Measurements from ENCODE around the gene CLINT1.

The CLINT1 gene

DNA sequence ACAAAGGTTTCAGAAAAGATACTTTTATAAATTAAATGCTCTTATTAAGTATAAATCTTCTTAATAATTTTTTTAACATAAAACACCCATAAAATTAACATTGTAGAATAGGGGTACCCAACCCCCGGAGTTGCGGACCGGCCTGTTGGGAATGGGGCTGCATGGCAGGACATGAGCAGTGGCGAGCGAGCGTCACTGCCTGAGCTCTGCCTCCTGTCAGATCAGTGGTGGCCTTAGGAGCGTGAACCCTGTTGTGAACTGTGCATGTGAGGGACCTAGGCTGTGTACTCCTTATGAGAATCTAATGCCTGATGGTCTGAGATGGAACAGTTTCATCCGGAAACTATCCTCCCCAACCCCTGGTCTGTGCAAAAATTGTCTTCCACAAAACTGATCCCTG is 35.3 kb downstream of the CLINT1 start:
- in situ Hi-C loops (cut with MboI; ENCODE audit: low pct_unique_long_range_greater_than_20kb, low sequenced_read_pairs), result no loop called here
- no peak for DNase-seq

DNA sequence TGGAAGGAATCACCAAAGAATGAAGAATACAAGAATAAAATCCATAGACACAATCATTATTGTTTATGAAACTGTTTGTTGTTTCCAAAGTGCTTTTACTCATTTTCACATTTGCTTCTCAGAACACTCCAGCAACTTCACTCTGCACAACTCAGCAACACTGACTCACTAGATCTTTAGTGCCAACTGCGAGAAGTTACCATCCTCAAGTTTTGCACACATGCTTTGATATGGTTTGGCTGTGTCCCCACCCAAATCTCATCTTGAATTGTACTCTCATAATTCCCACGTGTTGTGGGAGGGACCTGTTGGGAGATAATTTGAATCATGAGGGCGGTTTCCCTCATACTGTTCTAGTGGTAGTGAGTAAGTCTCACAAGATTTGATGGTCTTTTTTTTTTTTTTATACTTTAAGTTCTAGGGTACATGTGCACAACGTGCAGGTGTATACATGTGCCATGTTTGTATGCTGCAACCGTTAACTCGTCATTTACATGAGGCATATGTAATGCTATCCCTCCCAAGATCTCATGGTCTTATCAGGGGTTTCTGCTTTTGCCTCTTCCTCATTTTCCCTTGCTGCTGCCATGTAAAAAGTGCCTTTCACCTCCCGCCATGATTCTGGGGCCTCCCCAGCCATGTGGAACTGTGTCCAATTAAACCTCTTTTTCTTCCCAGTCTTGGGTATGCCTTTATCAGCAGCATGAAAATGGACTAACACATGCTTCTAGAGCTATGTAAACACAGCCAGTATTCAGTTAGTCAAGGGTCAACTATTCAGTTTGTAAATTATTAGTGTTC is 36.9 kb downstream of the CLINT1 start:
- in situ Hi-C loops (cut with MboI; ENCODE audit: low pct_unique_long_range_greater_than_20kb, low sequenced_read_pairs), result no loop called here
- DNase-seq, result no peak

DNA sequence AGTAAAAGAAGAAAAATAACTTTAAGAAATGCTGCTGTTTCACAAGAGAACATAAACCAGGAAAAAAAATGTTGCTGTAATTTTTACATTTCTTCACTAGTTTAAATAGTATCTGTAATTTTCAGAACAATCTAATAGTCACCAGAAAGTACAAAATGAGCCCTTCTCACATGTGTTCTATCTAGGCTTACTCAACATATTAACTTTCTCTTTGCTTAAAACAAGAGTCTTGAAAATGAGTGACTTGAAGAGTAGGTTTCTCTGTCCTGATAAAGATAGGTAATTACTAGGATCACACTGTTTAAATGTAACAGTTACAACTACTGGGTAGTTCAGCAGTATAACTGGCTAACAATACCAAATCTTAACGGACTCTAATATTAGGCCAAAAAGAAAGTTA is 37.5 kb downstream of the CLINT1 start:
- no peak for DNase-seq

DNA sequence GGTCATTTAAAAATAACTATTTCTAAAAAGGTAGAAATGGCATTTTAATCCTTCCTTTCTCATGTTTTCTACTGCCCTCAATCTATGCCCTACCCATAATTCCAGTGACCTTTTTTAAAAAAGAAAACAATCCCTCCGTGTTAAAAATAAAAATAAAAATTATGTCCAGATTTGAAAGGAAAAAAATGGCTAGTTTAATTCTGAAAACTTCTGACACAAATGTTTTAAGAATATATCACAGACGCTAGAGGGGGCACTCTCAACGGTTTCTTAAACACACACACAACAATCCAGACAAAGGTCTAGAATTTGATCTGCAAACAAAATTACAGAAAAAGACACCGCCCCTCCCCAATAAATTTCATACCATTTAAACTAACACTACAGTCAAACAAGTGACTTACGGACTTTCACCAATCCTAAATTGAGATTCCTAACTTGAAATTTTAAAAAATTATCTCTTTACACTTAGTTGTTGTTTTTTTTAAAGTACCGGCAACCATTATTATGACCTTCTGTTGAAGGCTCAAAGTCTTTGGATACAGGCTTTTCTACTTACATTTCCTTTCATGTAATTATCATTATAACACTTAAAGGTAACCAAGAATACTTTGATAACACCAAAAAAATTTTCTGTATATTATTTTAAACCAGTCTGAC is 38.2 kb downstream of the CLINT1 start:
- in situ Hi-C loops (cut with MboI; ENCODE audit: low pct_unique_long_range_greater_than_20kb, low sequenced_read_pairs), result no loop called here
- DNase-seq, result peak; percentile 66

More for the DNA sequence above, 37.5 kb downstream of the CLINT1 start:
- in situ Hi-C loops (cut with MboI; ENCODE audit: low pct_unique_long_range_greater_than_20kb, low sequenced_read_pairs), result no loop called here

DNA sequence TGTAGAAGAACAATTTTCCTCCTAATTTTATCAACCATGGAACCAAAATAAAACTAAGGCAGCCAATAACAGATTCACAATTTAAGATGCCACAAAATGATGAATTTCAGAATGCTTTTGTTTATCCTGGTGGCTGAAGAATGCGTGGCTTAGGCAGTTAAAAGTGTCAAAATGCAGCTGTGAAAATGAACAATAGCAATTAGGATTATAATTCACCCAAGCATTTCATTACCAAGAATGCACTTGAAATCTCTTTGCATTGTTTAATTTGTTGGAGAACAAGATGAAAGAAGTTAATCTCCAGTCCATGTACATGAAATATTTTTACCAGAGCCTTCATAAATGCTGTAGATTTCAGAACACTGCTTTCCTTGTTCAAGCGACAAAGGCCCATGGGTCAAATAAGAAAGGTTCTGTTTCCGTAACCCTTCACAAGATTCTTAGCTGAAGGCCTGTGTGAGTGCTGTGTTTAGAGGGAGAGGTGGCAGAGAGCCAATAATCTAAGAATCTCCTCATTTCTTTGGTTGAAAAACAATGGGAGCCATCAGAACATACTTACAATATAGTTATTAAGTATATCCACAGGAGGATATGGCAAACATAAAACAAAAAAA is 39.3 kb downstream of the CLINT1 start:
- DNase-seq, result no peak
- in situ Hi-C loops (cut with MboI; ENCODE audit: low pct_unique_long_range_greater_than_20kb, low sequenced_read_pairs), result no loop called here

DNA sequence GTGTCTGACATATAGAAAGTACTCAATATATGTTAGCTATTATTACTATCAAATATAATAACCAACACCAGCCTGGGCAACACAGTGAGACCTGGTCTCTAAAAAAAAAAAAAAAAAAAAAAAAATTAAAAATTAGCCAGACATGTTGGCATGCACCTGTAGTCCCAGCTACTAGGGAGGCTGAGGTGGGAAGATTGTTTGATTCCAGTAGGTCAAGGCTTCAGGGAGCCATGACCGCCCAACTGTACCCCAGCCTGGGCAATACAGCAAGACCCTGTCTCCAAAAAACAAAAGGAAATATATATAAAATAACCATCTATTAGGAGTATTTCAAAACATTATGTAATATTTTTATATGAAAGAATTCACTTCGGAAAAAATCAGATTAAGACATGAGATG is 40.6 kb downstream of the CLINT1 start:
- no peak for DNase-seq
- in situ Hi-C loops (cut with MboI; ENCODE audit: low pct_unique_long_range_greater_than_20kb, low sequenced_read_pairs), result no loop called here

DNA sequence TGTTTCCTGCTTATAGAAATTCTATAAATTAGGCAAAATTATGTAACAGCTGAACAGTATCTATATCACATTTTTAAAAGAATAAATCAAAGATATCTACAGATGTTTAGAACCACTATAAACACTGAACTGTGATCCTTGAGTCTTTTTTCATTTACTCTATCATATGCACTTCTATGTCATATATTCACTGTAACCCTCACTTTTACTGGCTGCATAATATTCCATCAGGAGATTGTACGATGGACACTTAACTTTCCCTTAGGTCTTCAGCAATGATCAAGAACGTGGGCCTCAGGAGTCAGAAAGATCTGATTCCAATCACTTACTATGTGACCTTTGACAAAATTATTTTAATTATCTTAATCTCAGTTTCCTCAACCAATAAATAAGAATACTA is 41.0 kb downstream of the CLINT1 start:
- DNase-seq, result no peak
- in situ Hi-C loops (cut with MboI; ENCODE audit: low pct_unique_long_range_greater_than_20kb, low sequenced_read_pairs), result no loop called here

DNA sequence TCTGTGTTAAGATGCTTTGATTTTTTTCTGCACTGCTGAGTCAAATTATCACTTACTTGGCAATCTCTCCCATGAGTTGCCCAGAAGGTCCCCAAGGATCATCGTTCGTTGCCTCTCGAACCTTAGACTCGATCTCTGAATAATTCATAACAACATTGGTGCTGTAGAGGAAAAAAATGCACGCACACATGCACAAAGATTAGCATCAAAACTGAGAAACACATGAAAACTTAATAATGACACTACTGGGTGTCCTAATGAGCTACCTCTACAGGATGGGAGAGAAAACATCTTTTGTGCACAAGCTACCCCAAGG is 41.6 kb downstream of the CLINT1 start:
- DNase-seq, result no peak
- in situ Hi-C loops (cut with MboI; ENCODE audit: low pct_unique_long_range_greater_than_20kb, low sequenced_read_pairs), result no loop called here

DNA sequence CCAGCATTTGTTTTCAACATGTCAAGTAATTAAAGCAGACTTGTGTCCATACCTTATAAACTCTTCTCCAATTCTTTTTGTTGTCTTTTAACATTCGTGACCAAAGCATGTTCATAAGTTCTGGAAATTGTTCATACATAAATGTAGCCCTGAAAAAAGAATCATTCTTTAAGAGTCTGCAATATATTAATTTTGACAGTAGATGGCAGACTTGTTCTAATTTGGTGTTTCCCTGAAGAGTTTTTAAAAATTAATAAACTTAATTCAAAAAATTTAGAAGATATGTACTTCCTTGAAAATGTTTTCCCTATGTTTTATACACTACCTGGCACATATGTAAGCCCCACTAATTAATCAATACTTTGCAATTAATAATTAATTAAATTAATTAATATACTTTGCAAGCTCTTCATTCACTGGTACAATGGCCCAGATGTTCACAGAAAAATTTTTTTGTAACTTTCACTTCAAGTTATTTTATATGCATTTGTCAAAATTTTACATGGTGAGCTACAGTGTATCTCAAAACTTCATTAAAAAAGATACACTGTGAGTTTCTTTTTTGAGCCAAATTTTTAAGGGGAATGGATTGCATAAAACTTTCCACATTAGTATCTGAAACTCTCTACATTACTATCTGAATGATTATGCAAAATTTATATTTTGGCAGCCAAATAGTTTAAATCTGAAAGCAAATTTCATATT is 42.1 kb downstream of the CLINT1 start:
- in situ Hi-C loops (cut with MboI; ENCODE audit: low pct_unique_long_range_greater_than_20kb, low sequenced_read_pairs), result no loop called here
- DNase-seq, result peak; percentile 44

DNA sequence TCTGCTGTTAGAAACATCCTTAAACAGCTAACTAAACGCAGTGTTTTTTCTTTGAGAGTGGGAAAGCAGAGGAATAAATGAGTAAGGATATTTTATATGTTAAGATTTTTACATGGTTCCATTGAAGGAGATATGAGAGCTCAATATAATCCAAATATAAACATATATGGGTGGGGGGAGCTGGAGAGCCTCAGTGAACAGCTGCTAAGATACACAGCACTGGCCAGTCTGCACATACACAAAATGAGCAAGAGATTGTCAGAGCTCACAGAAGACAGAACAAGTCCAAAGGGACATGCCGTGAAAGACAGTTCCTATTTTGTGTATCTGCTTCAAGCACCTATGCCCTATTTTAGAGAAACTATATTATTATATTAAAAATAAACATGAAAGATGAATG is 46.9 kb downstream of the CLINT1 start:
- in situ Hi-C loops (cut with MboI; ENCODE audit: low pct_unique_long_range_greater_than_20kb, low sequenced_read_pairs), result no loop called here
- no peak for DNase-seq

DNA sequence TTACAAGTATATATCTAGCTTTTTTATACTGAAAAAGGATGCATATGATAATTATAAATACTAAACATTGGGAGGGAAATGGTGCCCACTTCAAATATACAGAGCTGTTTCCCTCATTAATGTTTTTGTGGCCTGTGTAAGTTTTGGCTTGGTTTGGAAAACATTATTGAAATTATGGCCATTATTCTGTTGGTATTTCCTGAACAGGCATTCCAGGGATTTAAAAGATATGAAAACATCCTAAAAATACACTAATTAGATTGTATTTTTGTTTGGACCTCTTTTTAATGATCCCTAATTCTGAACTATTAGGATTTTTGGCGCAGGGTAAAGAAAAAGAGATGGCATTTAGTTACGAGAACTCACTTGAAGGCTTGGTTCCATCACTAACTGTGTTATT is 50.9 kb downstream of the CLINT1 start:
- in situ Hi-C loops (cut with MboI; ENCODE audit: low pct_unique_long_range_greater_than_20kb, low sequenced_read_pairs), result no loop called here
- no peak for DNase-seq

DNA sequence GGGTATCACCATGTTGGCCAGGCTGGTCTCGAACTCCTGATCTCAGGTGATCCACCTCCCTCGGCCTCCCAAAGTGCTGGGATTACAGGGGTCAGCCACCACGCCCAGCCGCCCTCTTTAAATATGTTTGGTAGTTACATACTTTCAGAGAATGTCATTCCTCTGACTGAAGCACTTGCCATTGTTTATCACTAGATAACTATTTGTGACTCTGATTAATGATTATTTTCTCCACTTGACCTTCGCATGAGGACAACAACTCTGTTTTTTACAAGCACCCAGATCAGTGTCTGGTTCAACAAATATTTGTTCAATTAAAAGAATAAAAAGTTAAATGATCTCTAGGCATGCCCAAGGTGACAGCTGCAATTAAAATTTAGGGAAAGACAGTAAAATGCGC is 56.2 kb downstream of the CLINT1 start:
- no peak for DNase-seq
- in situ Hi-C loops (cut with MboI; ENCODE audit: low pct_unique_long_range_greater_than_20kb, low sequenced_read_pairs), result no loop called here

DNA sequence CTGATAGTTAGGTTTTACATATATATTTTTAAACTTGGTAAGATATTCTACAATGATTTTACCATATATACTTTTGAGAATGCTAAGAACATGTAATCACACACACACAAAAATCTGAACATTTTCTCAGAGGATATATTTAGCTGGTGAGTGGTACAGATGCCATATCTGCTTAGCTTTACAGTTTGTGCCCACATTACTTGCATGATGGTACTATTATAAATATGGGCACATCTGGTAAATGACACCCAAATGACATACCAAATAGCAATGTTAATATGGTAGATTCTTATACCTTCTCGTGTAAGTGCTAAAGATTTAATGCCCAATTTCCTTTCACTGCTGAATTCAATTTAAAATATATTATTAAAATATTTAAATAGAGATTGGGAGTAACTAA is 58.8 kb downstream of the CLINT1 start:
- in situ Hi-C loops (cut with MboI; ENCODE audit: low pct_unique_long_range_greater_than_20kb, low sequenced_read_pairs), result no loop called here

DNA sequence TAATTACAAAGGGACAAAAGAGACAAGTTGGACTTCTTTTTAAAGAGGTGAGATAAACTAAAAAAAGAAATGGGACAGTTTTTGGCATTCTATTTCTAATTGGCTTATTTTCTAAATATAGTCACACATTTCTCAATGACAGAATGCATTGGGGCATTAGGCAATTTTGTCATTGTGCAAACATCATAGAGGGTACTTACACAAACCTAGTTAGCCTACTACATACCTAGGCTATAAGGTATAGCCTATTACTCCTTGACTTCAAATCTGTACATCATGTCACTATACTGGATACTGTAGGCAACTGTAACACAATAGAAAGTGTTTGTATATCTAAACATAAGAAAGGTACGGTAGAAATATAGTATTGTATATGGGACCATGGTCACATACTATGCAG is 59.4 kb downstream of the CLINT1 start:
- in situ Hi-C loops (cut with MboI; ENCODE audit: low pct_unique_long_range_greater_than_20kb, low sequenced_read_pairs), result no loop called here
- no peak for DNase-seq

More for the DNA sequence above, 58.8 kb downstream of the CLINT1 start:
- no peak for DNase-seq

DNA sequence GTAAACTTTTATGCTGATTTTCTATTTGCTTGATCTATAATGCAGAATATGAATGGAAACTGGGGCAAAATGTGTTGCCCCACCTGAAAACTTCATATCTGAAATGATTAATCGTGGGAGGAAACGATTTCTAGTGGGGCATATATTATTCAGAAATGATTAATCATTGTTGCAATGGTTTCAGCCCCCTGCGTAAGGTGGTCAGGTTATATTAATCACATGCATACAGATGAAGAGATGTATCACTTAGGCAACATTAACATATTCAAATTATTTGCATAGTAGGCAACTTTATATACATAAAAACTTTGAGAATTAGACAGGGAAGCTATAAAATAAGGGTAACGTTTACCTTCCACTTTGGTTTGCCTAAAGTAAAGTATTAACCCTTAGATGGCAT is 65.6 kb downstream of the CLINT1 start:
- no peak for DNase-seq
- in situ Hi-C loops (cut with MboI; ENCODE audit: low pct_unique_long_range_greater_than_20kb, low sequenced_read_pairs), result no loop called here

DNA sequence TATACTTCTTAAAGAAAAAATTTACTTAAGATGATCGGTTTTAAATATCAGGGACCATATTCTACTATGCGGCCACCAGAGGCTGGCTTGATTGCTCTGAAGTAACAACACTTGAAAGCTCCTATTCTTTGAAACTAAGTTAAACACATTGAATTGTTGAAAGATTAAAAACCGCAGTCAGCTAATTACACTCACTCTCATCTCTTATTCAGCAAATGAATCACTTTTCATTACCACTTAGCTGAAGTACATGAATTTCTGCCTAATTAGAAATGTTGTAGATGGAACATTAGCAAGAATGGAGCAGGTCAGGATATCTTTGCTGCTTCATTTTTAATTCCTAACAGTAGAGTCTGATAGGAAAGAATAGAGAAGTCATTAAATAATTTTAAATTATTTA is 73.1 kb downstream of the CLINT1 start:
- in situ Hi-C loops (cut with MboI; ENCODE audit: low pct_unique_long_range_greater_than_20kb, low sequenced_read_pairs), result no loop called here
- no peak for DNase-seq

DNA sequence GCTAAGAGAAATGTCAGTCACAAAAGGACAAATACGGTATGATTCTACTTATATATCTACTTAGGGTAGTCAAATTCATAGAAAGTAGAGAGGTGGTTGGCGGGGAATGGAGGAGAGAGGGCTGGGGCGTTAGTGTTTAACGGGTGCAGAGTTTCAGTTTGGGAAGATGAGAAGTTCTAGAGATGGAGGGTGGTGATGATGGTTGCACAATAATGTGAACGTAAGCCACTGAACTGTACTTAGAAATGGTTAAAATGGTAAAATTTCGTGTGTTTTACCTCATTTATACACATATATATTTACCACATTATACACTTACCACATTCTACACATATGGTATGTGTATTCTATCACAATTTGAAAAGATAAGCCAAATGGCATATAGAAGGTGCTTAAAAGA is 79.7 kb downstream of the CLINT1 start:
- in situ Hi-C loops (cut with MboI; ENCODE audit: low pct_unique_long_range_greater_than_20kb, low sequenced_read_pairs), result no loop called here
- DNase-seq, result no peak

DNA sequence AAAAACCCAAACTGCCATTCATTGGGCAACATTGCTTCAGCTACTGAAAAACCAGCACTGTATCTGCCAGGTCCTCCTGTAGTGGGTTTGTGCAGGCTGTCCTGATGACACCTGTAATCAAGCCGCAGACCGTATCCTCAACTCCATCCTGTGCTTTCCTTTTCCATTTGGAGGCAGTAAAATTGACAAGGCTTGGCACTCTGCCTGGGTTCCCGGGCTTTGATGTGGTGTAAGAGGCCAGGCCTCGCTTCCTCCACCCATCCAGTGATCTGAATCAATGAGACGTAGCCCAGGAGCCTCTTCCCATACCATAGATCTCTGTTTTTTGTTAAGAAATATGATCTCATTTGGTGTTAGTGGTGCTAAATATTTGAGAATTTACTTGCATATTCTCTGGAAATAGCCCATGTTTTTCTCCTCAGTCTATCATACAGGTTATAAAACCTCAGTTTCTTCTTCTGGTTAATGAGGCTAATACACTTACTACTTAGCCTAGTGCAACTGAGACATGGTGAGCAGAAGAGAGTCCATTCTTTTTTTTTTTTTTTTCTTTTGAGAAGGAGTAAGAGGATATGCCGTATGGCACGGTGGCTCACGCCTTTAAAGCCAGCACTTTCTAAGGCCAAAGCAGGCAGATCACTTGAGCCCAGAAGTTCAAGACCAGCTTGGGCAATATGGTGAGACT is 80.7 kb downstream of the CLINT1 start:
- DNase-seq, result no peak
- in situ Hi-C loops (cut with MboI; ENCODE audit: low pct_unique_long_range_greater_than_20kb, low sequenced_read_pairs), result no loop called here

DNA sequence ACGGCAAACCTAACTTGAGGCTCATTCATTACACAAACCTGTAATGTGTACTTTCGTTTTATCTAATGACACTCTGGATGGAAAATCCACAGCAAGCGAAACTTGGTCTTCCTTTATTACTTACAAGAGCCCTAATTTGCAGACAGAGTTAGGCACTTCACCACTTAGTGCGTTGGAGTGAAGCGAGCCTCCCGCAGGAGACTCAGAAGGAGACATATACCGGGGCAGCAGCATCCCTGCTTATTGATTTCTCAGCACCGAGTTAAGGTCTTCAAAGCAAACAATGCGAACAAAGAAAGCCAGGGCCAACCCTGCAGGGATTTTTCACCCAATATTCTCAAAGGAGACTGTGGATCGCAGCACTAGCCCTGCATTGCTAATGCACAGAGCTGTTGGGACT is 86.8 kb downstream of the CLINT1 start:
- in situ Hi-C loops (cut with MboI; ENCODE audit: low pct_unique_long_range_greater_than_20kb, low sequenced_read_pairs), result no loop called here
- no peak for DNase-seq

DNA sequence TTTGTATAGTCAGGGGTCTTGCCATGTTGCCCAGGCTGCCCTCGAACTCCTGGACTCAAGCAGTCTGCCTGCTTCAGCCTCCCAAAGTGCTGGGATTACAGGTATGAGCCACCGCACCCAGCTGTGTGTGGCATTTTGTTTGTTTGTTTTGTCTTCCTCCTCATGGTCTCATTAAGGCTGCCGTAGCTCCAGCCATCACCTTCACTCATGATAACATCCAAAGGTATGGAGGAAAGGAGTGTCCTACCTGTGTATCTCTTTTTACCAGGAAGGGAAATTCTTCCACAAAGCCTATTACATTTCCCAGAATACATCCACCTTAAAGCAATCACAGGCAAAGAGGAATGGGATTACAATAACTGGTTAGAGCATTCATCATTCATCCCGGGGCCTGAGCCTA is 88.3 kb downstream of the CLINT1 start:
- DNase-seq, result no peak
- in situ Hi-C loops (cut with MboI; ENCODE audit: low pct_unique_long_range_greater_than_20kb, low sequenced_read_pairs), result no loop called here

Measured in KBM-7 (cell line).